HUES6 (cell line): ENCODE results near the gene CTSZ.
"Not testable (repeated sequence)": the region's sequence is repeated elsewhere in the genome, so short reads cannot be mapped to it uniquely, and the experiment has no call there.

ENCODE experiments used
- H3K27ac ChIP-seq: 2 replicates; pipeline ENCODE4 v1.7.0; 2013; ENCODE audit warnings: low read depth, mild to moderate bottlenecking, low read length, inconsistent platforms
- H3K27me3 ChIP-seq: 2 replicates; pipeline ENCODE4 v1.6.1; 2013; ENCODE audit warnings: low read length; ENCODE audit not compliant: control insufficient read depth, insufficient read depth
- H3K36me3 ChIP-seq: 2 replicates; pipeline ENCODE4 v1.6.1; 2013; ENCODE audit warnings: low read length; ENCODE audit not compliant: control insufficient read depth, insufficient read depth
- H3K4me1 ChIP-seq: 2 replicates; pipeline ENCODE4 v1.6.1; 2013; ENCODE audit warnings: low read length; ENCODE audit not compliant: control insufficient read depth, insufficient read depth
- H3K4me3 ChIP-seq: 2 replicates; pipeline ENCODE4 v1.5.1; 2013; ENCODE audit warnings: low read depth, low read length
- H3K9ac ChIP-seq: one replicate; pipeline ENCODE4 v1.6.1; 2013; ENCODE audit warnings: mild to moderate bottlenecking, low read length
- H3K9me3 ChIP-seq: 2 replicates; pipeline ENCODE4 v1.6.1; 2013; ENCODE audit warnings: low read depth, low read length; ENCODE audit not compliant: control insufficient read depth, insufficient read depth

CTSZ gene

GRCh38 chr20:59042796-59043631 is 36.0 kb upstream of the CTSZ start:
- peaks cover 4% of the 10 kb centered on the region for H3K36me3 ChIP-seq
- peak overlapping the region; percentile 76 for H3K9ac ChIP-seq
- peaks cover 4% of the 10 kb centered on the region; the same call in 1 of the 2 replicates for H3K4me1 ChIP-seq
- no peaks in the 10 kb centered on the region for H3K9me3 ChIP-seq
- peak overlapping the region; percentile 65; the same call in 1 of the 2 replicates for H3K27ac ChIP-seq
- peaks cover 9% of the 10 kb centered on the region for H3K27me3 ChIP-seq
- H3K4me3 ChIP-seq, result peak overlapping the region; percentile 75

GRCh38 chr20:59042151-59042795 is 35.2 kb upstream of the CTSZ start, which contains the start of gene PRELID3B:
Gene PRELID3B, minus strand, starts transcription at chr20:59042786. Its CDS starts 56 bp downstream, at chr20:59042730.
- H3K27ac ChIP-seq, result peak within 1 kb of the TSS; percentile 65

GRCh38 chr20:59041487-59041886 is 34.4 kb upstream of the CTSZ start:
- not testable (repeated sequence) for H3K27ac ChIP-seq, H3K9ac ChIP-seq, H3K9me3 ChIP-seq, H3K27me3 ChIP-seq, H3K4me1 ChIP-seq
- Histone ChIP-seq H3K4me3 (peak overlapping the region; percentile 75), H3K36me3 (peaks cover 20% of the 10 kb centered on the region)

More at GRCh38 chr20:59042151-59042795, 35.2 kb upstream of the CTSZ start, which contains the start of gene PRELID3B:
- H3K4me3 ChIP-seq, result peak within 1 kb of the TSS; percentile 75
- peaks cover 12% of the 10 kb centered on the region for H3K36me3 ChIP-seq
- peak within 1 kb of the TSS; percentile 76 for H3K9ac ChIP-seq
- H3K4me1 ChIP-seq, result peaks cover 4% of the 10 kb centered on the region; the same call in 1 of the 2 replicates
- no peaks in the 10 kb centered on the region for H3K9me3 ChIP-seq
- H3K27me3 ChIP-seq, result 0 out of 2 replicates have a peak, but pooled peaks cover 1% of the 10 kb centered on the region

- H3K27me3 ChIP-seq, result no peaks in the 10 kb centered on the region
- peaks cover 28% of the 10 kb centered on the region for H3K36me3 ChIP-seq
- H3K27ac ChIP-seq, result no peak overlapping the region
- H3K9ac ChIP-seq, result no peak overlapping the region
- H3K4me3 ChIP-seq, result no peak overlapping the region
- peaks cover 4% of the 10 kb centered on the region; the same call in 1 of the 2 replicates for H3K4me1 ChIP-seq
- H3K9me3 ChIP-seq, result no peaks in the 10 kb centered on the region
These were observed 33.6 kb upstream of the CTSZ start for GRCh38 chr20:59040667-59041066.

GRCh38 chr20:59039233-59039632 is 32.2 kb upstream of the CTSZ start:
- Histone ChIP-seq H3K27me3 (no peaks in the 10 kb centered on the region), H3K36me3 (peaks cover 41% of the 10 kb centered on the region)

GRCh38 chr20:59037386-59037785 is 30.3 kb upstream of the CTSZ start:
- no peaks in the 10 kb centered on the region for H3K4me1 ChIP-seq
- H3K36me3 ChIP-seq, result peaks cover 41% of the 10 kb centered on the region

More at GRCh38 chr20:59039233-59039632, 32.2 kb upstream of the CTSZ start:
- Histone ChIP-seq H3K9me3 (no peaks in the 10 kb centered on the region), H3K4me1 (peaks cover 4% of the 10 kb centered on the region; the same call in 1 of the 2 replicates), H3K4me3 (no peak overlapping the region), H3K9ac (no peak overlapping the region), H3K27ac (no peak overlapping the region)

GRCh38 chr20:59035381-59035780 is 28.3 kb upstream of the CTSZ start:
- Histone ChIP-seq H3K9ac (no peak overlapping the region), H3K27me3 (peaks cover 15% of the 10 kb centered on the region), H3K27ac (no peak overlapping the region), H3K9me3 (no peaks in the 10 kb centered on the region), H3K36me3 (peaks cover 41% of the 10 kb centered on the region), H3K4me3 (no peak overlapping the region), H3K4me1 (peaks cover 8% of the 10 kb centered on the region; the same call in 1 of the 2 replicates)

More at GRCh38 chr20:59037386-59037785, 30.3 kb upstream of the CTSZ start:
- no peak overlapping the region for H3K27ac ChIP-seq
- no peaks in the 10 kb centered on the region for H3K27me3 ChIP-seq
- no peak overlapping the region for H3K9ac ChIP-seq
- H3K4me3 ChIP-seq, result no peak overlapping the region
- H3K9me3 ChIP-seq, result no peaks in the 10 kb centered on the region

GRCh38 chr20:59033616-59034165 is 26.6 kb upstream of the CTSZ start:
- H3K27ac ChIP-seq, result no peak overlapping the region
- peaks cover 57% of the 10 kb centered on the region for H3K36me3 ChIP-seq
- H3K9me3 ChIP-seq, result no peaks in the 10 kb centered on the region
- no peak overlapping the region for H3K4me3 ChIP-seq
- H3K9ac ChIP-seq, result no peak overlapping the region
- peaks cover 11% of the 10 kb centered on the region; the same call in 1 of the 2 replicates for H3K4me1 ChIP-seq
- peaks cover 31% of the 10 kb centered on the region for H3K27me3 ChIP-seq

- peak overlapping the region; percentile 99 for H3K4me3 ChIP-seq
- H3K36me3 ChIP-seq, result peaks cover 60% of the 10 kb centered on the region
- H3K27ac ChIP-seq, result no peak overlapping the region
- H3K4me1 ChIP-seq, result peaks cover 11% of the 10 kb centered on the region; the same call in 1 of the 2 replicates
- H3K27me3 ChIP-seq, result peaks cover 37% of the 10 kb centered on the region
- no peak overlapping the region for H3K9ac ChIP-seq
- no peaks in the 10 kb centered on the region for H3K9me3 ChIP-seq
These were observed 26.0 kb upstream of the CTSZ start for GRCh38 chr20:59033093-59033492.

GRCh38 chr20:59032713-59033059 is 25.6 kb upstream of the CTSZ start:
- Histone ChIP-seq H3K4me1 (peaks cover 11% of the 10 kb centered on the region; the same call in 1 of the 2 replicates), H3K27me3 (peaks cover 41% of the 10 kb centered on the region), H3K4me3 (peak overlapping the region; percentile 99), H3K27ac (peak overlapping the region; percentile 54; the same call in 1 of the 2 replicates), H3K9ac (peak overlapping the region; percentile 70), H3K36me3 (peaks cover 60% of the 10 kb centered on the region), H3K9me3 (no peaks in the 10 kb centered on the region)
